ENCODE results near the gene ZNF133.
"Not testable (repeated sequence)": the region's sequence is repeated elsewhere in the genome, so short reads cannot be mapped to it uniquely, and the experiment has no call there.

The ZNF133 gene

DNA sequence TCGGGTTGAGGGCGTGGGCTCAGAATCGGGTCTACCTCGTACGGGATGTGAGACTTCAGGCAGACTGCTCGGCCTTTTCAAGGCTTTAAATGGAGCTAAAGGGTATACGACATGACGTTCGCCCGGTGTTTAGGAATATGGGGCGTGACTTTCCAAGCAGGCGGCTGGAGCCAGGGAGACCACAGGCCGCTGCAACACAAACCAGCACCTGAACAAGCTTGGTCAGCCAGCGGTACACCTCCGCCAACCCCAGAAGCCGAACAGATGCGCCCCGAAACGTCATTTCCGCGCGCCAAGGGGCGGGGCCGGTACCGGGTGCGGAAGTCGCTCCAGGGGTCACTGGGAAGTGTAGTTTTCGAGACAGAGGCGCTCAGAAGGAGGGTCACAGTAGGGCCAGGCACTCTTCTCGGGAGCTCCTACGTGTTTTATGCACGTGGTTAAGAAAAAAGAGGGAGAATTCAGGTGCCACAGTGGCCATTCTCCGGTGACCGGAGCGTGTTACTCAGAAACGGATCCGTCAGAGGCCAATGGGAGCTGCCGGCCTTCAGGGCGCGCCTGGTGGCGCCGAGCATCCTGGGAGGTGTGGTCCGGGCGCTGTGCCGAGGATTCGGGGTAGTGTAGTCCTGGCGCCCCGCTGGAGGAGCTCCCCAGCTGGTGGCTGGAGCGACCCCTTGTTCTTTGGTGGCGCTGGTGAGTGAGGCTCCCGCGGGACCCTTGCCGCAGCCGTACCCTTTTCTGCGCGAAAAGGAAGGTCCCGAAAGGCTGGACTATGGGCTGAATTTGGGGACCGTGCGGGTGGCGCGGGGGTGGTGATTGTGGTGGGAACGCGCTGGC is at the start of gene ZNF133:
ZNF133 (plus strand) TSS at position 613 of the 834 bp plus-strand sequence. CDS start 17,160 bp downstream, outside the sequence.
- peak; percentile 96 for DNase-seq

DNA sequence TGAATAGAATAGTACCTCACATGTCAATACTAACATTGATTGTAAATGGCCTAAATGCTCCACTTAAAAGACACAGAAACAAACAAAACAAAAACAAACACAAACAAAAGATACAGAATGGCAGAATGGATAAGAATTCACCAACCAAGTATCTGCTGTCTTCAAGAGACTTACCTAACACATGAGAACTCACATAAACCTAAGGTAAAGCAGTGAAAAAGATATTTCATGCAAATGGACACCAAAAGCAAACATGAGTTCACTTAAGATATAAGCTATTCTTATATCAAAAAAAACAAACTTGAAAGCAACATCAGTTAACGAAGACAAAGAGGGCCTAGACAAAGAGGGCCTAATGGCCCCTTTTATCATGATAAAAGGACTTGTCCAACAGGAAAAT is 47.3 kb upstream of the ZNF133 start:
- DNase-seq, result no peak

- DNase-seq, result no peak
Measured at GRCh38 chr20:18243802-18244201, 44.5 kb upstream of the ZNF133 start.

DNA sequence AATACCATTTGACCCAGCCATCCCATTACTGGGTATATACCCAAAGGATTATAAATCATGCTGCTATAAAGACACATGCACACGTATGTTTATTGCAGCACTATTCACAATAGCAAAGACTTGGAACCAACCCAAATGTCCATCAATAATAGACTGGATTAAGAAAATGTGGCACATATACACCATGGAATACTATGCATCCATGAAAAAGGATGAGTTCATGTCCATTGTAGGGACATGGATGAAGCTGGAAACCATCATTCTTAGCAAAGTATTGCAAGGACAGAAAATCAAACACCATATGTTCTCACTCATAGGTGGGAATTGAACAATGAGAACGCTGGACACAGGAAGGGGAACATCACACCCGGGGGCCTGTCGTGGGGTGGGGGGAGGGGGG is 39.8 kb upstream of the ZNF133 start:
- DNase-seq, result not testable (repeated sequence)

GRCh38 chr20:18250217-18250616 is 38.1 kb upstream of the ZNF133 start:
- DNase-seq, result no peak

GRCh38 chr20:18252597-18253451 is 35.5 kb upstream of the ZNF133 start:
- DNase-seq, result no peak

- no peak for DNase-seq
Measured at GRCh38 chr20:18254615-18255014, 33.7 kb upstream of the ZNF133 start.

DNA sequence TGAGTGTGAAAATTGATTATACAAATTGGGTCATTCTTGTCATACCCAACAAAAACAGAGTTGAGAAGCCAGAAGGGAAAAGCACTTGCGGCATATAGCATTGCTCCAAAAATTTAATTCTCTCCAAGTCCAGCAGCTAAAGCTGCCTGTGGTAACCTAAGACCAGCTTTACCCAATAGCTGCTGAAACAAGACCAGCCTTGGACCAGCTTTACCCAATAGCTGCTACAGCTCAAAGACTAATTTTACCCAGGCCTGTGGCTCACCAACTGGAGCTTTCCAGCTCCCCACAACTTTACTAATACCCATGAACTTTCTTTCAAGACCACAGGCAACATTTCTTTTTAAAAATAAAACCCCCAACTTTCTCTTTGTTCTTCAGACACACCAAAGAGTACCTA is 32.8 kb upstream of the ZNF133 start:
- no peak for DNase-seq

GRCh38 chr20:18256440-18257090 is 31.8 kb upstream of the ZNF133 start:
- no peak for DNase-seq

DNA sequence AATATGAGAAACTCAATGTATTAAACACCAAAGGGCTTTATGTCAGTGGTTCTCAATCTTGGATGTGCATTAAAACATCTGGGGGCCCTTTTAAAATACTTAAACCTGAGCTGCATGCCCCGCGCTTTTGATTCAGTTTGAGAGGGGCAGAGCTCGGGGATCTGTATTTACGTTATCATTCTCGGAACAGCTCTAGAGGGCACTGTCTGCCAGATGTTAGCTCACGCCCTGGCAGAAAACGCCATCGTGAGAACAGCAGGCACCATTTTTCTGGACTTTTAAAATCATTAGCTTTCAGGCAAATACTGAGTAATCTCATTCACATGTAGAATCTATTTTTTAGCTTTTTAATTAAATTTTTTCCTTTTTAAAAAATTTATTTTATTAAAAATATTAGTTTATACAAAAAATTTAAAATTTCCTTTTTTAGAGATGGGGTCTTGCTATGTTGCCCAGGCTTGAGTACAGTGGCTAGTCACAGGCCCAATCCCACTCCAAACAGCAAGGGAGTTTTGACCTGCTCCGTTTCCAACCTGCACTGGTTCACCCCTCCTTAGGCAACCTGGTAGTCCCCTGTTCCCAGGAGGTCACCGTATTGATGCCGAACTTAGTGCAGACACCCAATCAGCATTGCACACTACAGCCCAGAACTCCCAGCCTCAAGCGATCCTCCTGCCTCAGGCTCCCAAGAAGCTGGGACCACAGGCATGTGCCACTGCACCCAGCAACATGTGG is 30.0 kb upstream of the ZNF133 start:
- DNase-seq, result peak; percentile 13

DNA sequence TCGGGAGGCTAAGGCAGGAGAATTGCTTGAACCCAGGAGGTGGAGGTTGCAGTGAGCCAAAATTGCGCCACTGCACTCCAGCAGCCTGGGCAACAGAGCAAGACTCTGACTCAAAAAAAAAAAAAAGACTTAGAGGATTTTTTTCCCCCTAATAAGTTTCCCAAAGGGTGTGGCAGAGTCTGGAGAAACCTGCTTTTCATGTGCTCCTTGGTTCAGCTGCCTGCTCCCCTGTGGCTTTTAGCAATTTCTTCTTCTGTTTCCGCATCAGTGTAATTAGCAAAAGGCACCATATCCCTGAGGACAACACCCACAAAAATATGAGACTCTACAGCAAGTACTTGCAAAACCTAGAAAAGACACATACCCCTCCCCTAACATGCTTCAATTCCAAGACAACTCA is 28.6 kb upstream of the ZNF133 start:
- no peak for DNase-seq

DNA sequence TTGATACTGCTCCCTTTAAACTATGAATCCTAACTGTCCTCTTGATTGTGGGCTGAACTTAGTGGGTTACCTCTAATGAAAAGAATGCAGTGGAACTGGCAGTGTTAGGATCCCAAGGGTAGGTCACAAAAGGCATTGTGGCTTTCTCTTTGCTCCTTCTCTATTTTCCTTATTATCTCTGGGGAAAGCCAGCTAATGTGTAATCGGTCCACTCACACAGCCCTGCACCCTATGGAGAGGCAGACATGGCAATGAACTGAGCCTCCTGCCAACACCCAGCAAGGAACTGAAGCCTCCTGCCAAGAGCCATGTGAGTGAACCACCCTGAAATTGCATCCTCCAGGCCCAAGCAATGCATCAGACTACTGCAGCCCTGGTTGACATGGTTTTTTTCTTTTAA is 24.6 kb upstream of the ZNF133 start:
- peak; percentile 30 for DNase-seq

GRCh38 chr20:18265441-18265840 is 22.9 kb upstream of the ZNF133 start:
- DNase-seq, result no peak

DNA sequence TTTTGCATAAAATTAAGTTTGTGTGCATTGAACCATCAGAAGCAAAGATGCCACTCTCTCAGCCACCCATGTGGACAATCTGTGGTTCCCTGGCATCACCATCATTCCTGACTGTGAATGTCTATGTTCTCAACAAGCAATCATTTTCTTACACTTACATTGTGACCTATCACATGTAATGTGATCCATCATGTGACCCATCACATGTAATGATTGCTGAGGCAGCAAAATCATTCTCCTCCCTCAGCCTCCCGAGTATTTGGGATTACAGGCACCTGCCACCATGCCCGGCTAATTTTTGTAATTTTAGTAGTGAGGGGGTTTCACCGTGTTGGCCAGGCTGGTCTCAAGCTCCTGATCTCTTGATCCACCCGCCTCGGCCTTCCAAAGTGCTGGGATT is 22.0 kb upstream of the ZNF133 start:
- DNase-seq, result no peak

DNA sequence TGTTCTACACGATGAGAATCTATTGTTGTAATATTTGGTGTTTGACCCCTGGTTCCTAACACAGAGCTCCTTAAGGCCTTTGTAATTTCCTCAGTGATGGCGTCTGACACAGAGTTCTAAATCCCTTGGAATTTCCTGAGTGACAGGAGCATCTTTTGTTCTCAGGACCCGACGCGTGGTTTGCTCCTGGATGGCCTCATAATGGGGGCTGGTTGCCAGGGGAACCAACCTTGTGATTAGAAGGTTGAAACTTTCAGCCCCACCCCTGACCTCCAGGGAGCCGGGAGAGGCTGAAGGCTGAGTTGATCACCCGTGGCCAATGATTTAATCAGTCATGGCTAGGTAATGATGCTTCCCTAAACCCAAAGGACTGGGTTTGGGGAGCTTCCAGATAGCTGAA is 20.5 kb upstream of the ZNF133 start:
- peak; percentile 33 for DNase-seq

DNA sequence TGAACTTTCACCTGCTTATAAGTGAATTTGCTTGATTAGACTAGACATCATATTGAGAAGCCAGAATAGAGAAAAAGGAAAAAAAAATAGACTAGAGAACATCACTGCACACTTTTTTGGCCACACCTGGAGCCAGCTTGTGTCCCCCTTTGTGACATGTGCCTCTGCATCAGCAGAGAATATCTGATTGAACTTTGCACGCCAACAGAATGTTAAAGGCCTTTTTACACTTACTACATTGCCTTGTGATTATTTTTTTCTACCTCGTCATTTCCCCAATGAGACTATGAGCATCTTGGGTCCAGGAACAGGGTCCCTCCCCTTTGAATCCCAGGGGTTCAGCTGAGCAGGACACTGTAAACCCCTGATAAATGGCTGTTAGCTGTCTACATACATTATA is 17.2 kb upstream of the ZNF133 start:
- DNase-seq, result no peak

- peak; percentile 23 for DNase-seq
Measured at GRCh38 chr20:18272451-18272850, 15.9 kb upstream of the ZNF133 start.

GRCh38 chr20:18273738-18274137 is 14.6 kb upstream of the ZNF133 start:
- no peak for DNase-seq

GRCh38 chr20:18275960-18276359 is 12.4 kb upstream of the ZNF133 start:
- DNase-seq, result not testable (repeated sequence)

GRCh38 chr20:18276821-18277220 is 11.5 kb upstream of the ZNF133 start:
- DNase-seq, result peak; percentile 75

DNA sequence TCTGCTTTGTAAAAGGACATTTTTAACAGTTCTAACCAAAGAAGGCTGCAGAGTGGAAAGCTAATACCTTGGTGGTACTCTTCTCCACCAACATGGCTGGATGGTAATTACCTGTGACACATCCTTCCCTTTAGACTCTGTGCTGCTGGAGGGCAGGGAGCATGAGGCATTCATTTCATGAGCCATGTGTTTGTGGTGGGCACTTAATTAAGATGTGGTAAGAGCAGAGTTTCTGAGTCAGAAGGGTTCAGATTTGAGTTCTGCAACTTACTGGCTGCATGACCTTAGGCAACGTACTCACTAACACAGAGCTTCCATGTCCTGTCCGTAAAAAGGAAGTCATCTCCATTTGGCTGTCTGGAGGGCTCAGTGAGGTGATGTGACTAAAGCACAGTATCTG is 9.1 kb upstream of the ZNF133 start:
- no peak for DNase-seq

- no peak for DNase-seq
Measured at GRCh38 chr20:18284805-18285533, 3.4 kb upstream of the ZNF133 start.
